A549 (cell line): Measurements from ENCODE around the gene LIAS. TPM values are rescaled to one million over a fixed set of nuclear protein-coding genes. Genes with fewer than 3 reads are reported as not detected.
A peak's percentile ranks its signal among the peaks of the same experiment; 100 is the strongest.
"Not testable (repeated sequence)": the region's sequence is repeated elsewhere in the genome, so short reads cannot be mapped to it uniquely, and the experiment has no call there.

Experiments used
- ATAC-seq, 2 experiments: fragments of 200-7000 bp in 1 of 2; fragments of >200 bp in 1 of 2; cut with Nextera tagmentation in 1 of 2; cut with Tn5 transposase in 1 of 2; 3 replicates each; pipeline versions ENCODE4 v1.8.0 to v1.9.1; 2018 to 2020; ENCODE audit warnings: mild to moderate bottlenecking in 1 of 2, moderate library complexity in 1 of 2
- CTCF ChIA-PET: fragments of 300-600 bp; sonication (Branson Sonifier 250); formaldehyde crosslinking; extraction: SDS; loops from one replicate; lab custom pipeline; 2021; ENCODE audit warnings: antibody characterized with exemption, inconsistent platforms; lab: Yijun Ruan, JAX
- POLR2A ChIA-PET: fragments of 350-600 bp; formaldehyde crosslinking; extraction: SDS; loops from one replicate; lab custom pipeline; 2021; ENCODE audit warnings: antibody characterized with exemption, inconsistent platforms; lab: Yijun Ruan, JAX
- DNase-seq, 2 experiments: peaks; one replicate each; pipeline versions ENCODE4 v3.0.0 to v3.0.0-alpha.2; 2011 to 2016; ENCODE audit warnings: low read depth in 1 of 2, low spot score in 1 of 2
- FAIRE-seq: peaks from 2 replicates; lab custom pipeline; 2011; peaks lifted over from hg19 to GRCh38; lab: Jason Lieb, UNC
- H3K27ac ChIP-seq, 2 experiments: fragments of >200 bp; sonication (Bioruptor Twin); formaldehyde crosslinking; 3 replicates each; pipeline ENCODE4 v1.5.1; 2016 to 2017
- H3K4me1 ChIP-seq: fragments of >200 bp; sonication (Bioruptor Twin); formaldehyde crosslinking; 3 replicates; pipeline ENCODE4 v1.6.1; 2016
- H3K4me2 ChIP-seq: fragments of >200 bp; sonication (Bioruptor Twin); formaldehyde crosslinking; 3 replicates; pipeline ENCODE4 v1.6.1; 2016
- H3K4me3 ChIP-seq: fragments of >200 bp; sonication (Bioruptor Twin); formaldehyde crosslinking; 3 replicates; pipeline ENCODE4 v1.5.1; 2016
- H3K9me3 ChIP-seq: fragments of >200 bp; sonication (Bioruptor Twin); formaldehyde crosslinking; 3 replicates; pipeline ENCODE4 v1.6.1; 2016
- CEBPB ChIP-seq, 2 experiments: fragments of >200 bp in 1 of 2; sonication (Bioruptor Twin) in 1 of 2; formaldehyde crosslinking in 1 of 2; IDR thresholded peaks; 2 replicates each; pipeline ENCODE4 v1.6.1; 2012 to 2016
- CTCF ChIP-seq: fragments of >200 bp; sonication (Bioruptor Twin); formaldehyde crosslinking; IDR thresholded peaks from 3 replicates; pipeline ENCODE4 v1.5.1; 2016
- FOSL2 ChIP-seq, 2 experiments: fragments of 450-650 bp in 1 of 2; fragments of >200 bp in 1 of 2; sonication (Bioruptor Twin) in 1 of 2; formaldehyde crosslinking; IDR thresholded peaks; 2 replicates each; pipeline versions ENCODE4 v1.5.0 to v1.6.1; 2016 to 2020; ENCODE audit warnings: mild to moderate bottlenecking in 1 of 2, moderate library complexity in 1 of 2
- HEYL ChIP-seq: fragments of 250-450 bp; sonication (Bioruptor Pico); IDR thresholded peaks from 2 replicates; pipeline ENCODE4 v1.8.0; 2021; ENCODE audit warnings: mild to moderate bottlenecking, moderate library complexity
- KDM5A ChIP-seq: fragments of 200-600 bp; sonication (generic); IDR thresholded peaks from 2 replicates; pipeline ENCODE4 v1.6.1; 2016; ENCODE audit warnings: antibody characterized with exemption, mild to moderate bottlenecking
- MAX ChIP-seq: IDR thresholded peaks from 2 replicates; pipeline ENCODE4 v1.6.1; 2012
- MYC ChIP-seq: IDR thresholded peaks from 2 replicates; pipeline ENCODE4 v1.6.1; 2012; ENCODE audit warnings: mild to moderate bottlenecking, inconsistent platforms, low read length, improper control_type of control experiment, borderline replicate concordance
- NPAS2 ChIP-seq: fragments of 250-450 bp; sonication (Bioruptor Pico); IDR thresholded peaks from 2 replicates; pipeline ENCODE4 v1.8.0; 2022; ENCODE audit warnings: mild to moderate bottlenecking, moderate library complexity, borderline replicate concordance
- PBX3 ChIP-seq: IDR thresholded peaks from 2 replicates; pipeline ENCODE4 v1.6.1; 2012
- POLR2A ChIP-seq: IDR thresholded peaks from 2 replicates; pipeline ENCODE4 v1.6.1; 2012; ENCODE audit warnings: mild to moderate bottlenecking, low read length
- RAD21 ChIP-seq, 2 experiments: fragments of >200 bp in 1 of 2; sonication (Bioruptor Twin) in 1 of 2; formaldehyde crosslinking in 1 of 2; IDR thresholded peaks in 1 of 2; conservative IDR thresholded peaks in 1 of 2; 2 replicates in 1 of 2; 3 replicates in 1 of 2; pipeline ENCODE4 v1.6.1; 2012 to 2018; ENCODE audit warnings: inconsistent platforms in 1 of 2
- RARB ChIP-seq: fragments of 250-450 bp; sonication (Bioruptor Pico); IDR thresholded peaks from 2 replicates; pipeline ENCODE4 v1.8.0; 2021; ENCODE audit warnings: mild to moderate bottlenecking, moderate library complexity
- SMC3 ChIP-seq: fragments of >200 bp; sonication (Bioruptor Twin); formaldehyde crosslinking; IDR thresholded peaks from 3 replicates; pipeline ENCODE4 v1.6.1; 2018; ENCODE audit warnings: inconsistent platforms
- WGBS: methylation state at CpG from one replicate; pipeline ENCODE4 v1.1.6; 2017; ENCODE audit errors: missing lambda C conversion rate; 5-methylcytosine and 5-hydroxymethylcytosine counted together
- polyA plus RNA-seq, 4 experiments: library from polyadenylated mRNA; depleted of rRNA in 3 of 4; stranded (reverse); fragments of >200 nt; fragmentation: RNase III in 1 of 4; extraction: RNeasy Plus Mini Kit Qiagen cat#74134 plus additional on column Dnase treatment in 1 of 4; gene quantifications; 2 replicates in 3 of 4; 3 replicates in 1 of 4; pipeline ENCODE4 v1.2.3, GENCODE V29; 2011 to 2017

The LIAS gene
- polyA plus RNA-seq, 2 of the 4 experiments (the other 2 are of a cell fraction), result 11.3 to 22.3 TPM

- 91% methylated on average over 6 of the region's 6 CpGs for WGBS
- H3K27ac ChIP-seq, result no peak overlapping the region
- peak overlapping the region; percentile 94 for H3K4me2 ChIP-seq
- no peak overlapping the region for H3K4me3 ChIP-seq
- no peak for TF ChIP-seq KDM5A
- TF ChIP-seq NPAS2, result no peak
- no peak for TF ChIP-seq MYC
- TF ChIP-seq MAX, result no peak
- FAIRE-seq (no peak), ATAC-seq (no peak), DNase-seq (no peak)
- H3K9me3 ChIP-seq, result no peaks in the 10 kb centered on the region
- ChIA-PET POLR2A (no interaction called here), CTCF (interaction anchor here (1.1 kb wide), 1 partner anchor 14 kb away, joined by 3 read pairs; no protein-coding TSS in a partner anchor)
- H3K4me1 ChIP-seq, result peaks cover 44% of the 10 kb centered on the region
Observed at GRCh38 chr4:39455486-39455885, 3.4 kb upstream of the LIAS start.

- ATAC-seq (no peak), DNase-seq (no peak), FAIRE-seq (no peak)
- peak overlapping the region; percentile 82 for H3K4me3 ChIP-seq
- WGBS, result 44% methylated on average over 10 of the region's 10 CpGs
- peak overlapping the region; percentile 94 for H3K4me2 ChIP-seq
- TF ChIP-seq POLR2A, result no peak
- TF ChIP-seq HEYL (CRISPR knock-in tag), result no peak
- H3K9me3 ChIP-seq, result no peaks in the 10 kb centered on the region
- CTCF ChIA-PET, result no interaction called here
- H3K27ac ChIP-seq, result peak overlapping the region; percentile 93 to 94
- POLR2A ChIA-PET, result interaction anchor here (1.4 to 1.9 kb wide), 2 partner anchors 9 to 91 kb away, joined by 3 to 9 read pairs; partner anchors contain the start of gene RFC1
- H3K4me1 ChIP-seq, result peaks cover 42% of the 10 kb centered on the region
Observed at GRCh38 chr4:39456946-39457763, 1.7 kb upstream of the LIAS start.

- peak in 1 of 2 experiments; percentile 12; a peak in 3 of 6 replicates for ATAC-seq
- WGBS, result 1% methylated on average over 13 of the region's 13 CpGs
- not testable (repeated sequence) for DNase-seq, FAIRE-seq, H3K9me3 ChIP-seq
- POLR2A ChIA-PET, result interaction anchor here (0.6 to 3.1 kb wide), 7 partner anchors 9 to 275 kb away, joined by 4 to 16 read pairs (median 8); partner anchors contain the start of genes RFC1 and UGDH
- Histone ChIP-seq H3K4me1 (peaks cover 38% of the 10 kb centered on the region), H3K4me2 (peak overlapping the region; percentile 94), H3K27ac (peak overlapping the region; percentile 93 to 94), H3K4me3 (peak overlapping the region; percentile 82)
- CTCF ChIA-PET, result interaction anchor here (1.4 kb wide), 1 partner anchor 11 kb away, joined by 5 read pairs; no protein-coding TSS in a partner anchor
Observed at GRCh38 chr4:39458161-39458504, 723 bp upstream of the LIAS start.

GRCh38 chr4:39464886-39465501, 6.1 kb downstream of the LIAS start:
- Histone ChIP-seq H3K9me3 (no peaks in the 10 kb centered on the region), H3K4me2 (peak overlapping the region; percentile 83), H3K27ac (peak overlapping the region; percentile 89 to 92), H3K4me3 (no peak overlapping the region), H3K4me1 (peaks cover 51% of the 10 kb centered on the region)
- FAIRE-seq (no peak), ATAC-seq (peak; percentile 85 to 96), DNase-seq (peak; percentile 62 to 82)
- CTCF ChIA-PET, result interaction anchor here (0.8 to 1.6 kb wide), 4 partner anchors 43 to 160 kb away, joined by 3 to 5 read pairs (median 4); no protein-coding TSS in a partner anchor
- POLR2A ChIA-PET, result interaction anchor here (2.7 kb wide), 1 partner anchor 62 kb away, joined by 17 read pairs; the partner anchor contains the start of gene UGDH
- WGBS, result 0% methylated on average over 2 of the region's 2 CpGs
- 0 out of 3 replicates have a peak, but pooled peaks have one; percentile 17 for TF ChIP-seq SMC3
- peak; percentile 38 for TF ChIP-seq CTCF
- no peak for TF ChIP-seq PBX3
- 0 out of 2 replicates have a peak, but pooled peaks have one; percentile 16 for TF ChIP-seq MAX
- TF ChIP-seq RAD21 (conservative IDR thresholded peaks at IDR 0.05 in 1 of 2, IDR thresholded peaks at IDR 0.05 in 1 of 2), result peak; percentile 34 to 41; a peak in 2 of 5 replicates
- TF ChIP-seq CEBPB (IDR thresholded peaks at IDR 0.05), result 0 out of 4 replicates have a peak, but pooled peaks of 1 of the 2 experiments have one; percentile 11
- no peak for TF ChIP-seq FOSL2 (IDR thresholded peaks at IDR 0.05)
- peak; percentile 78 for TF ChIP-seq FOSL2 (CRISPR knock-in tag; IDR thresholded peaks at IDR 0.05)
- no peak for TF ChIP-seq RARB (CRISPR knock-in tag)
